DND-41 (cell line): ENCODE results near the gene NFATC2.

Source experiments
- CTCF ChIP-seq: IDR thresholded peaks from 2 replicates; pipeline ENCODE4 v1.5.1; 2012; ENCODE audit warnings: borderline replicate concordance, low read length, moderate library complexity, mild to moderate bottlenecking; ENCODE audit not compliant: poor library complexity, severe bottlenecking; ENCODE audit errors: extremely low read depth
- EZH2 ChIP-seq: IDR thresholded peaks from 3 replicates; pipeline ENCODE4 v1.6.1; 2012; ENCODE audit warnings: borderline replicate concordance, low read depth, mild to moderate bottlenecking, moderate library complexity, low read length, inconsistent platforms; ENCODE audit not compliant: severe bottlenecking

GRCh38 chr20:51495291-51495690 lies 47.2 kb downstream of the NFATC2 start:
- TF ChIP-seq CTCF, result no peak
- TF ChIP-seq EZH2, result no peak
